Omental fat pad (tissue), 4 donors: ENCODE data around the gene OTUD4. TPM values are rescaled to one million over a fixed set of nuclear protein-coding genes. Genes with fewer than 3 reads are reported as not detected.

Source experiments
- ATAC-seq: fragments of 150-250 bp; one replicate; pipeline ENCODE4 v1.9.1; 2016; ENCODE audit warnings: mild to moderate bottlenecking, moderate library complexity; ENCODE audit not compliant: low FRiP score
- DNase-seq: peaks from one replicate; pipeline ENCODE4 v3.0.0-alpha.2; 2019; ENCODE audit warnings: low spot score
- total RNA-seq, 4 donors: library from RNA; depleted of rRNA; stranded (reverse); fragments of >200 nt; gene quantifications; one replicate each; pipeline ENCODE4 v1.1.0, GENCODE V29; 2016
- TF ChIP-seq, protein P1 (sequence below), 3 donors: fragments of 450-650 bp; IDR thresholded peaks; one replicate each; pipeline ENCODE4 v1.5.1; 2016 to 2017; ENCODE audit warnings: antibody characterized with exemption in 3 of 3, mild to moderate bottlenecking in 3 of 3, moderate library complexity in 2 of 3

The OTUD4 gene
- total RNA-seq, 4 donors from 2014 or later = 26.8 to 76.1 (median 48.0) TPM

DNA sequence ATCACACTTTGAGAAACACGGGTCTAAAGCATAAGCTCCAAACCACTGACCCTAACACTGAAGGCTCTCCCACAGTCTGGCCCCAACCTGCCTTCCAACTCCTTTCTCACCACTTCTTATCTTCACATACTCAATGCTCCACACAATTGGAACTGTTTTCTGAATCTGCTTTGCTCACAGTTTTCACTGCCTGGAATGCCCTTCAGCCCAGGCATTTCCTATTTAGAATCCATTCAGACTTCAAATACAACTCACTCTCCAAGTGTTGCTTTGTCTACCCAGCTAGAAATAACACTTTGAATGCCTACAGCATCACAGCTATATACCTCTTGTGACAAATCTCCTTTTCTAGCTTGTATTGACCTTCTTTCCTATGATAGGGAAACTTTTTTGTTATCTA is 10.2 kb downstream of the OTUD4 start:
- ATAC-seq (peak; percentile 23), DNase-seq (no peak)
- TF ChIP-seq, protein P1, sequence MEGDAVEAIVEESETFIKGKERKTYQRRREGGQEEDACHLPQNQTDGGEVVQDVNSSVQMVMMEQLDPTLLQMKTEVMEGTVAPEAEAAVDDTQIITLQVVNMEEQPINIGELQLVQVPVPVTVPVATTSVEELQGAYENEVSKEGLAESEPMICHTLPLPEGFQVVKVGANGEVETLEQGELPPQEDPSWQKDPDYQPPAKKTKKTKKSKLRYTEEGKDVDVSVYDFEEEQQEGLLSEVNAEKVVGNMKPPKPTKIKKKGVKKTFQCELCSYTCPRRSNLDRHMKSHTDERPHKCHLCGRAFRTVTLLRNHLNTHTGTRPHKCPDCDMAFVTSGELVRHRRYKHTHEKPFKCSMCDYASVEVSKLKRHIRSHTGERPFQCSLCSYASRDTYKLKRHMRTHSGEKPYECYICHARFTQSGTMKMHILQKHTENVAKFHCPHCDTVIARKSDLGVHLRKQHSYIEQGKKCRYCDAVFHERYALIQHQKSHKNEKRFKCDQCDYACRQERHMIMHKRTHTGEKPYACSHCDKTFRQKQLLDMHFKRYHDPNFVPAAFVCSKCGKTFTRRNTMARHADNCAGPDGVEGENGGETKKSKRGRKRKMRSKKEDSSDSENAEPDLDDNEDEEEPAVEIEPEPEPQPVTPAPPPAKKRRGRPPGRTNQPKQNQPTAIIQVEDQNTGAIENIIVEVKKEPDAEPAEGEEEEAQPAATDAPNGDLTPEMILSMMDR (IDR thresholded peaks at IDR 0.05) = no peak

DNA sequence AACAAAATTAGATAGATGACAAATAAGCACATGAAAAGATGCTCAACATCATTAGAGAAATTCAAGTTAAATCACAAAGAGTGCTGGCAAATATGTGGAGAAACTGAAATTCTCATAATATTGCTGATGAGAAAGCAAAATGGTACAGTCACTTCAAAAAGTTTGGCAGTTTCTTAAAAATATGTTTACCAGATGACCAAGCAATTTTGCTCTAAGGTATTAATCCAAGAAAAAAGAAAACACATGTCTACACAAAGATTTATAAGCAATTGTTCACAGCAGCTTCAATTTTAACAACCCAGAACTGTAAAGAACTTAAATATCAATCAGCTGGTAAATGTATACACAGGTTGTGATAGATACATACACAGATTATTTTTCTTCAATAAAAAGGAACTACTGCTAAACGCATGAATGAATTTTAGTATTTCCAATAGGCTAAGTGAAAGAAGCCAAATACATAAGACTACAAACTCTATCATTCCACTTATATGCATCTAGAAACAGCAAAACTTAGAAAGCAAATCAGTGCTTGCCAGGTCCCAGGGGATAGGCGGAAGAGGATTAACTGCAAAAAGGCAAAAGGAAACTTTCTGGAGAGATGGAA is 11.7 kb downstream of the OTUD4 start:
- ATAC-seq = no peak
- TF ChIP-seq, protein P1 (IDR thresholded peaks at IDR 0.05) = no peak
- no peak for DNase-seq

DNA sequence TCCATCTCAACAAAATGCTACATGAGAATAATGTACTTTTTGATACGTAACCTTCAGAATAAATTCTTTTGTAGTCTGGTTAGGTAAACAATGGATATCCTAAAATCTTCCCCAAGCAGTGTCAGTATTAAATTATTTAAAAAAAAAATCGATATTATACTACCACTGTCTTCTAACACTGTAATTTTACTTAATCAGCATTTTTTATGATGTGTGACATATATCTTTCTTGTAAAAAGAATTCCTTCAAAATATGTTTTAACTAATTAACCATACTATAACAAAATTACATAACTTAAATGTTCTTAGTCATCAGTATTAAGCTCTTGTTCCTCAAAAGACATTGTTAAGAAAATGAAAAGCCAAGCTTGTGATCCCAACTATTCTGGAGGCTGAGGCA is 12.5 kb downstream of the OTUD4 start:
- TF ChIP-seq, protein P1 (IDR thresholded peaks at IDR 0.05) = no peak
- DNase-seq = no peak
- ATAC-seq = no peak

DNA sequence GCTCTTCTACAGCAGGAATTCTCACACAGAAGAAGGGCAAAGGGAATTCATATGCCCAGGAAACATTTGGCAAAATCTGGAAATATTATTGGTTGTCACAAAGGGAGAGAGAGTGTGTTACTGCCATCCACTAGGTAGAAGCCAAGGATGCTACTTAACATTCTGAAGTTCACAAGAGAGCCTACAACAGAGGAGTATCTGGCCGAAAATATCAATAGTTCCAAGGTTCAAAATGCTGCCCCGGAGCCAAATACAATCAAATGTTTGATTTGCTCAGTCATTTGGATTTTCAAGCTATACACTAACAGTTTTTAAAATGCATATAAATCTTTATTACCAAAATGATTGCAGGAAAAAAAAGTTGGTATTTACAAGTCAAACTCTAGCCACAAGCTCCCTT is 18.8 kb downstream of the OTUD4 start:
- no peak for ATAC-seq
- TF ChIP-seq, protein P1 (IDR thresholded peaks at IDR 0.05) = no peak
- no peak for DNase-seq

DNA sequence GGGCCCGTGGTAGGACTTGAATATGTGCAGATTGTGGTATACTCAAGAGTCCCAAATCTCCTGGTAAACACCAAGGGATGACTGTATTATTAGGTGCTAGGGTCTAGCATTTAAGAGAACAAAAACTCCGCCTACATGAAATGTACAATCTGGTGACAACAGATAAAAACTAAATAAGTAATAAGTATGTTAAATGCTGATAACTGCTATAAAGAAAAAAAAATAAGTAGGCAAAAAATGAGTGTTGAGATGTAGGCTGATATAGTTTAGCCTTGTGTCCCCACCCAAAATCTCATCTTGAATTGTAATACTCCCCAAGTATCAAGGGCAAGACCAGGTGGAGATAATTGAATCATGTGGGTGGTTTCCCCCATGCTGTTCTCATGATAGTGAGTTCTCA is 23.4 kb downstream of the OTUD4 start:
- TF ChIP-seq, protein P1 (IDR thresholded peaks at IDR 0.05) = no peak
- ATAC-seq (no peak), DNase-seq (no peak)

DNA sequence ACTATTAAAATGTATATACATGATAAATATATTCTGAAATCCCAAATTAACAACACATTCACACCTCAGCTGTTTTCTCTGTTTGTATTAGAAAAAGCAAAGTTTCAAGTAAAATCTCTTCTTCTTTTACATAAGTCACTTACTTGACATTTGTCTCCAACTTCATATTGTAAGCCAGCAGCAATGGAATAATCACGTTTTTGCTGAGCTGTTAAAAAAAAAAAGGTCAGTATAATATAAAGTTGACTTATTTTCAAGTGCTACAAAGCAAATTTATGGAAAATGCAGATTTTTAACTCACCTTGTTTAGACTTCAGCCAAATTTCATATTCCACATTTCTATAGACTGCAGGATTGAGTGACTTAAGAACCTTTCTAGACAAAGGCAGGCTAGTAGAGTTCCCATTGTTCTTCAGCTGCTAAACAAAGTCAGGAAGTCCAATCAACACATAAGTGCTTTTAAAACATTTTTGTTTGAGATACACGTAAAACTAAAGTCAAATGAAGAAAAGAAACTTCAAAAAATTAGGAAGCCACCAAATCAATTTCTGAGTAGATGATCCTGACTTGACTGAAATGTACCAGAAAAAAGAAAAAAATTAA is 25.0 kb downstream of the OTUD4 start:
- ATAC-seq (no peak), DNase-seq (no peak)
- TF ChIP-seq, protein P1 (IDR thresholded peaks at IDR 0.05) = no peak

DNA sequence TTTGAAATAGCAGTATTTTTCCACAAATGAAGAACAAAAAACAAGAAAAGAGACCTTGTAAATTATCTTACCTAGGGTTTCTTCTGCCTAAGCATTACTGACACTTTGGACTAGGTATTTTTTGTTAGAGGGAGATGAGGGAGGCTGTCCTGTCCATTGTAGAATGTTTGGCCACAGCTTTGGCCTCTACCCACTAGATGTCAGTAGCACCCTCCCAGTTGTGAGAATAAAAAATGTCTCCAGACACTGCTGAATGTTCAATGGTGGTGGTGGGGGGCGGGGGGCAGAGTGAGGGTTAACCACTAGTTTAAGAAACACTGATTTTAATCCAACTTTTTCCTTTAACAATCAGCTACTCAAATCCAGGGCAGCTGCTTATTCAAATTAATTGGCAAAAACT is 25.8 kb downstream of the OTUD4 start:
- TF ChIP-seq, protein P1 (IDR thresholded peaks at IDR 0.05) = no peak
- no peak for DNase-seq
- ATAC-seq = no peak
